Raji (cell line): ENCODE measurements around the gene TSPEAR.

Experiments used
- POLR2A ChIP-seq: IDR thresholded peaks from 2 replicates; pipeline ENCODE4 v1.6.1; 2011; ENCODE audit warnings: low read depth, low read length, control low read depth; ENCODE audit not compliant: insufficient read depth

Gene TSPEAR

DNA sequence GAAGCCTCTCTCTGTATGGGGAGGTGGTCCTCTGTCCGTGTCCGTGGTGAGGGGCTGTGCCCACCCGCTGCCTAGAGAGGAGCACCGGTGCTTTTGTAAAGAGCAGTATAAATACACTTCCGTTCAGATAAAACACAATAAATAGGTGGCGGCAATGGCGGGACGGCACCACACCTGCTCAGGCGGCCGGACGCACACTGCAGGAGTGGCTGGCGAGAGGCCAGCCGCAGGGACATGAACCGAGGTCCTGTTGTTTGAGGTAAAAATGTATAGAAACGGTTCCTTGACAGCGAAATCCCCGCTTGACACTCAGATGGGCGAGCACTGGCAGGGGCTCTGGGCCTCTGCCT, 212.2 kb downstream of the TSPEAR start:
- no peak for TF ChIP-seq POLR2A

DNA sequence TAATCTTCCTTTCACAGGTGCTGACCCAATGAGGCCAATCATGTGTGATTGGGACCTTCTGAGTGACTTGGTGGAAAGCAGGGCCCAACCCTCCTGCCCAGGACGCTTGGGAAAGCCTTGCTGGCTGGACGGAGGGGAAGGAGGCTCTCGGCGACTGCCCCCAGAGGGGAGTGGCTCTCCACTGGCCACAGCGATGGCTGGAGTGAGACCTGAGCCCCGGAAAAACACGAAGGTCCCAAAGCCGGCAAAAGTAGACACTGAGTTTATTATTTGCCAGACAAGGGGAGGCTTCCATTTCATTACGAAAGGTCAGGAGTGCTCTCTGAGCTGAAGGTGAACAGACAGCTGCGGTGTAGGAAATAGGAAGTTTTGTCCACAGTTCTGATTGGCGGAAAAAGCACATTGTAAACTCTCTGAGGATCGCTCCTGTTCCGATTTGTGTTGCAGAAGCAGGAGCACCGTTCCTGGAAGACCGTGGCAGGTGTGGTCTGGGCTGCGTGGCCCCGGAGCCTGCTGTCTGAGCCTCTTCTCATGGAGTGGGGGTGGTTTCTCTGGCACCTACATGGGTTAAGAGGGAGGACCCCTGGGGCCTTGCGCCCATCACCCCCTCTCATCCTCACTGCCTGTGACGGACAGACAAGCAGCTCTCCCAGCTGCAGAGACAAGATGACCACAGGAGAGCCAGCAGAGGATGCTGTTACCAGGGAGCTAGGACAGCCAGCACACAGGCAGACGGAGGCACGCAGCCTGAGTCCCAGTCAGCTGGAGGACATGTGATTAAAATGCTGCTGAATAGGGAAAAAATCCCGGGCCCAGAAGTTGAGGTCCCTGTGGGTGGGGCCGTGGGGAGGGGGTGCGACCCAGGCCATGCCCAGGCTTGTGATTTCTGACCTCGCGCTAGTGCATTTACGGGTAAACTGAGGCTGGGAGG, 212.8 kb downstream of the TSPEAR start:
- TF ChIP-seq POLR2A: no peak

DNA sequence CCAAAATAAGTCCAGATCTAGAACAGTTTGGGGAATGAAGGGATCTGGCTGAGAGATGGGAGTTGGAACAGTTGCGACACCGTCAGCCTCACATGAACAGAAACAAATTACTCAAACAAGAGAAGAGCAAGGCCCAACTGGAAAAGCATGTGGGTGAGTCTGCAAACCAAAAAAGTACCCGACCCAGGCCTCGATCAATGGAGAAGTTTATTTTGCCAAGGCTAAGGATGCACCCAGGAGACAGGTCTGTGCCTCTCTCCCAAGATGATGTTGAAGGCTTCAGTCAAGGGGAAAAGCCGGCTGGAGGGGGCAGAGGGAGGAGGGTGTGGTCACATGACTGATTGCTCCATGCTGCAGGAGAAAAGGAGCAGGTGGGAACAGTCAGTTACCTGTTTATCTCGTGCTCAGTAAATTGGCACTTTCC, 213.7 kb downstream of the TSPEAR start:
- TF ChIP-seq POLR2A: no peak

DNA sequence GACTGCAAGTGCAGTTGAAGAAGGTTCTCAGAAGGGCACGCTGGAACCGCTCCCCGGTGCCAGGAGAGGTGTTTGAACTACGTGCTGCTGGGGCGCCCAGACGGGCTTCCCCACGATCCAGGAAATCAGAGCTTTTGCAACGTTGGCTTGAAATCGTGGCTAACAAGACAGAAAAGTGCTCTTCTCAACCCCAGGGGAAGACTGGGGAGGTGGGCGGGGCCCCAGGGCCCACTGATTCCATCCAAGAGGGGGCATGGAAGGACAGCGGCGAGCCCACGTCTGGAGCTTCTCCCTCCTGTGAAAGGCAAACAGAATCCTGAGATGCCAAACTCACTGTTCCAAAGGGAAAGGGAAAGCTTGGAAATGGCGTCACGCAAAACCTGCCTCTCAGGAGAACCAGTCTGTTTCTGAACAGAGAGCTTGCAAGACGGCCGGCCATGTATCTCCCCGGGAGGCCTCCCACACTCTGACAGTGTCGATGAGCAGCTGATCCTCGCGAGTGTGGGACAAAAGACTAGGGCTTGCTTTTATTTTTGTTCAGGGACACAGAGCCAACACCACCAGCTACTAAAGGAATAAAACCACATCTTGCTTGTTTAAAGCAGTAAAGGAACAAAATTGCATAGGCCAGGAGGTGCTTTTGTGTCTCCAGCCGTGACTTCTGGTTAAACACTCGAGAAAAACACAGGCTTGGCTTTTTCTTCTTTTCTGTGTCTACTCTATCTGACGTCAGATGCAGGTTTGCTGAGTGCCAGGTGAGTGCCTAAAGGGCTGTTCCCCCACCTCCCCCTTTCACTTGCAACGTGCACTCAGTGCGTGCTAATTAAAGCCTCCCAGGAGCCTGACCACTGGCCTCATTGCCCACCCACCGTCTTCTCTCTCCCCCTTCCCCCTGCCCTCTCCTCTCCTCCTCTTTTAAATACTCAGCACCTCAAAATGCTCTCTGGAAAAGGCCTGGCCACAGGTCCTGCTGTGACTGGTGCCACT, 214.5 kb downstream of the TSPEAR start:
- TF ChIP-seq POLR2A: no peak

DNA sequence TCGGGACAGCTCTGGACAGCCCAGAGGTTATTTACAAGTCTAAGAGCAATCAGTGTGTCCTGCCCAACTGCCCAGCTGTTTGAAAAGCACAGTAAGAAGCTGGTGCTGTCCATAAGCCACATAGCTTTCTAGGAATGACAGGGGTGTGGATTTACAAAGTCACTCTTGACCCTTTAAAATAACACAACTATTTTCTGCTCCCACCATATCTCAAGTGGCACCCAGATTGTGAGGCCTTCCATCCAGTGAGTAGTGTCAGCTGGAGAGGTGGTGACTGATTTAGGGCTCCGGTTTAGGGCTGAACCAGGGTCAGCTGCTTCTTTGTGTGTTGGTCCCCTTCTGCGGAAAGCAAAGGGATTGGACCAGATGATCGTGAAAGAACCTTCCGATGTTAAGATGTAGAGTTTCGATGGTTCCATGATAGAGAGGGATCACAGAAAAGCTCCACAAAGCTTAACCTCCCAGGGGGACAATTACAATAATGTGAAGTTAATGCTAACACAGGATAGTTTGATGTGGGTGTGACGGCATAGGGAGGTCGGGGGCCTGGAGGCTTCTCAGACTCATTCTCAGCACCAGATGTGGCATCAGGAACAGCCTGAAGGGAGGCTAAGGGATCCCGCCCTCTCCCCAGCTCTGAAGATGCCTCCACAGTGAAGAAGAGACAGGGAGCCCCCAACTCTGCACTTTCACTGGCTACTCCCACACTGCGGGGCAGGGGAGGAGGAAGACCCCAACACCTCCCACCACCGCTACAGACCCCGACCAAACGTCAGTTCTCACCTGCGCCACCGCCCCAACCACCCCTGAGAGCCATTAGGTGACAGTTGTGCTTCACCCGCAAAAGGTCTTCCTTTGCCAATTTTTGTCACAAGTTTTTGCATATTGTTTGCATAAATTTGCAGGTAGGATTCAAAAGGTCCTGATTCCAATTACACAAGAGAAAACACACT, 215.5 kb downstream of the TSPEAR start:
- TF ChIP-seq POLR2A: no peak

DNA sequence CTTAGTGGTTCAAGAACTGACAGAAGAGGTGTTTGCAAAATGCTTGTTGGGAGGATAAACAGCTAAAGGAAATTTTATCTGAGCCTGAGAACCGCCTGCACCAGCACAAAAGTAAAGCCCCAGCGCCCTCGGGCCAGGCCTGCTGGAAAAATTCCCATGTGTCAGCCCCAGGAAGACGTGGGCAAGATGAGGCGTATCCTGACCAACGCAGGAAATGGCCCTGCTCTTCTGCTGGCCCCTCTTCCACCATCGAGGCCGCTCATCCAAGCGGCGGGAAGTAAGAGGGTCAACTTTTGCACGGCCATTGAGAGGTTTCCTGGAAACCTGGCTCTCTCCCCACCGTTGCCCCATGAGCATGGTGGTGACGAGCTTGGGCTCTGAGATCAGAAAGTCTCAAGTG, 216.4 kb downstream of the TSPEAR start:
- no peak for TF ChIP-seq POLR2A

DNA sequence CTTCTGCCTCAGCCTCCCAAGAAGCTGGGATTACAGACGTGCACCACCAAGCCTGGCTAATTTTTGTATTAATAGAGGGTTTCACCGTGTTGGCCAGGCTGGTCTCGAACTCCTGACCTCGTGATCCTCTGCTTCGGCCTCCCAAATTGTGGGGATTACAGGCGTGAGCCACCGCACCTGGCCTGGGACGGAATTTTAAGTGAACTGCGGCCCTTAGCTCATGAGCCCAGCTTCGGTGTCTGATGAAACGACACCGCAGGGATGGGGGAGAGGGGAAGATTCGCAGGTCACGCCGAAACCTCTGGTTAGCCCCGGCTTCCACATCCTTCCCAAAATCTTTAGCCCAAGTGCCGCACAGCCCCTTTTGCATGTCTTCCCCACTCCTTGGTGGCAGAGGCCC, 217.0 kb downstream of the TSPEAR start:
- TF ChIP-seq POLR2A: no peak

DNA sequence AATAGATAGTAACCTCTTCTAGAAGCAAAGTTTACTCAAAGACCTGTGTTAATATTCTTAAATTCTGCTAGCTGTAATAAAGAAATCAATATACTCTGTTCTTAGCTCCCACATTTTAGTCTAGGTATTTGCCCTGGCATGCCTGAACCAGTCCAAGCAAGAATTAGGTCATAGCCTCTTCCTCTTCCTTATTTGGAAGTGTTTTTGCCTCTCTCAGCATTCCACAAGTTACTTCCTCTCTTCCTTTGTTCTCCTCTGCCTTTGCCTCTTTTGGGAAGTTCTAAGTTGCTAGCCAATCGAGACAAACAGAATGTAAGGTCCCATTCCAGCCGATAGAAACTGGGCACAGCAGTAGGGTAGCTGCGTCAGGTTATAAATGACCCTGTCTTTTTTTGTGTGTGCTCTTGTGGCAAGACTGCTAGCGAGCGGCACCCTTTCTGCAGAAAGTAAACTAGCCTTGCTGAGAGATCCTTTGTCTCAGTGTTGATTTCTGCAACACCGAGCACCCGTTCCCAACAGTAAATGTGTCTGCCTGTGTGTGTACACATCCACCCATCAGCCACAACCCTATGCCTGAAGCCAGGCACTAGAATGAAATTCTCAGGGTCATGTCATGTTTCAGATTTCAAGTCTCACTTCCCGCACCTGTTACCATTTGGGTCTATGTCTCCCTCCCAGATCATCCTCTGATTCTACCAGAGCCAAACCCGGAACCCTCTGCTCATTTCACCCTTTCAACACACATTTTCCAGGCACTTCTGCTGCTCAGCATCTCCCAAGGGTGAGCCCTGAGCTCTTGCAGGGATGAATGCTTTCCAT, 218.6 kb downstream of the TSPEAR start:
- TF ChIP-seq POLR2A: no peak

DNA sequence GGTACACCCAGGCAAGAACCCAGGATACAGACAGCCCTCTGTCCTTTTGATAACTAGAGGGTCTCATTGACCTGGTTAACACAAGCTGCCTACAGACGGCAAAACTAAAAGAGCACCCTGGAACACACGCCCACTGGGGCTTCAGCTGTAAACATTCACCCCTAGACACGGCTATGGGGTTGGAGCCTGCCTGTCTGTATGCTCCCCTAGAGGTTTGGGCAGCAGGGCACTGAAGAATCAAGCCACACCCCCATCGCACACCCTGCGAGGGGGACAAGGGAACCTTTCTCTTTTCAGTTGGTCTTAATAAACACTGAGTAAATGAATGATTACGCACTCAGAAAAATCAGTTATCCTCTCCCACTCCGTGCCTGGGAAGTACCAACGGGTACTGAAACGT, 220.6 kb downstream of the TSPEAR start:
- no peak for TF ChIP-seq POLR2A

DNA sequence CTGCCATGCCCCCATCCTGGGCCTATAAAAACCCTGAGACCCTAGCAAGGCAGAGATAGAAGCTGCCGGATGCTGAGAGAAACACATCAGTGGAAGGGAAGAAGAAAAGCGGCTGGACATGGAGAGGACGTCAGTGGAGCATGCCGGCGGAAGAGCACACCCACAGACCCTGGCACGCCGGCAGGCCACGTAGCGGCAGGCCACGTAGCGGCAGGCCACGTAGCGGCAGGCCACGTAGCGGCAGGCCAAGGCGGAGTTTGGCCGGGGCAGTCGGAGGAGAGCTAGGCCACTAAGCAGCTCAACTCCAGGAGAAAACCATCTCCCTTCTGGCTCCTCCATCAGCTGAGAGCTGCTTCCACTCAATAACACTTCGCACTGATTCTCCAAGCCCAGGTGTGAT, 221.0 kb downstream of the TSPEAR start:
- no peak for TF ChIP-seq POLR2A

DNA sequence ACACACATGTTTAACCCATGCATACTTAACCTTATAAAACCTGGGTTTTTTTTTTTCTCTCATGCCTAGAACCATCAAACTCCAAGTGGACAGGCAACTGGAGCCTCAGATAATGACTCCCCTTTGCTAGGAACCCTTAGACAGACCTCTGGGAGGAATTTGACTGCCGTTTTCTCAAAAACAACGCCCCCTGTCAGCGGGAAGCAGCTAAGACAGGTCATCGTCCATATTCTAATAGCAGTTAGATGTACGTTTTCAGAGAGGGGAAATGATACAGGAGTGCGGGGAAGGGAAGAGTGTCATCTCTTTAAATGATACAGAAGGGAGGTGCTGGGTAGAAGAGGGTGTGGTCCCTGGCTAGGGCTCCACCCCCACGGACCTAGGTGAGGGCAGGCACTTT, 221.4 kb downstream of the TSPEAR start:
- no peak for TF ChIP-seq POLR2A

DNA sequence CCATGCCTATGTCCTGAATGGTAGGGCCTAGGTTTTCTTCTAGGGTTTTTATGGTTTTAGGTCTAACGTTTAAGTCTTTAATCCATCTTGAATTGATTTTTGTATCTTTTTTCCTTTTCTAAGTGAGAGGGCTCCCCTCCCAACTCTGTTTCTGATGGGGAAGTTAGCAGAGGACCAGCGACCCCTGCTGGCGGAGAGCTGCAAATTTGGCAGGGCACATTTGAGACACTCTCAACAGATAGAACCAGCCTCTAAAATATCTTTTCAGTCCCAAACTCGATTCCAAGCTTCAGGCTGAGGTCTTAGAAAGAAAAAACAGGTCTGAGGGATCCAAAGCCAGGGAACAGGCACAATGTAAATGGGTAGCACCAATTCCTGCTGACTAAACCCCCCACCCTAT, 223.5 kb downstream of the TSPEAR start:
- TF ChIP-seq POLR2A: no peak

DNA sequence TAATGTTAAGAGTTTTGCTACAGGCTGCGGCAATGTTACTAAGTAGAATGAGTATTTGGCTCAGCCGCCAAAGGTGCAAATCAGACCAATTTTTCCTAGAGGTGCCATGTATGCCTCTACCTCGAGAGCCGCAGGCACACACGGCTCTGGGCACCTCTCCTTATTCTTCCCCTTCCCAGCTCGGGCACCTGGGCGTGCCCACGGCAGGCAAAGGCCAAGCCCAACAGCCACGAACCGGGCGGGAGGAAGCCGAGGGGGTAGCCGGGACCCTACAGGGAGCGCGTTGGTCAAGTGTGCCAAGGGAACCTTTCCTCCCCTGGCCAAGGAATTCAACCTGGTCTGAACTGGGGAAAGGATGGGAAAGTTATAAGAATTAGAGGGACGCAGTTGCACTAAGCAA, 225.1 kb downstream of the TSPEAR start:
- TF ChIP-seq POLR2A: no peak

DNA sequence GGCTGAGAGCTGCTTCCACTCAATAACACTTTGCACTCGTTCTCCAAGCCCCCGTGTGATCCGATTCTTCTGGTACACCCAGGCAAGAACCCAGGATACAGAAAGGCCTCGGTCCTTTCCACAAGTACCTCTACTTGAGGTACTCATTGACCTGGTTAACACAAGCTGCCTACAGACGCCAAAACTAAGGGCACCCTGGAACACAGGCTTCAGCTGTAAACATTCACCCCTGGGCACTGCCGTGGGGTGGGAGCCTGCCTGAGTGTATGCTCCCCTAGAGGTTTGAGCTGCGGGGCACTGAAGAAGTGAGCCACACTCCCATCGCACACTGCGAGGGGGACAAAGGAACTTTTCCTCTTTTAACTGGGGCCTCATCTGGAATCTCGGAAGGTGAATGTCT, 225.6 kb downstream of the TSPEAR start:
- TF ChIP-seq POLR2A: no peak
